ENCODE data around the gene NEUROD2.

Gene NEUROD2

GRCh38 chr17:39607851-39608130 lies at the start of gene NEUROD2:
Gene NEUROD2, minus strand, starts transcription at chr17:39607920. Its CDS starts 1,321 bp downstream, at chr17:39606599.
- no peak for DNase-seq

- DNase-seq: no peak
These were observed 47.4 kb upstream of the NEUROD2 start for GRCh38 chr17:39655105-39655504.

GRCh38 chr17:39653662-39654331 lies 46.1 kb upstream of the NEUROD2 start:
- DNase-seq: peak; percentile 80

GRCh38 chr17:39653316-39653661 lies 45.6 kb upstream of the NEUROD2 start:
- DNase-seq: no peak

GRCh38 chr17:39652587-39653315 lies 45.0 kb upstream of the NEUROD2 start:
- no peak for DNase-seq

GRCh38 chr17:39651923-39652586 lies 44.3 kb upstream of the NEUROD2 start:
- no peak for DNase-seq

GRCh38 chr17:39650121-39650579 lies 42.4 kb upstream of the NEUROD2 start:
- no peak for DNase-seq

- DNase-seq: no peak
These were observed 41.1 kb upstream of the NEUROD2 start for GRCh38 chr17:39648616-39649366.

- no peak for DNase-seq
These were observed 39.5 kb upstream of the NEUROD2 start for GRCh38 chr17:39647256-39647655.

- no peak for DNase-seq
These were observed 35.6 kb upstream of the NEUROD2 start for GRCh38 chr17:39643271-39643670.

- no peak for DNase-seq
These were observed 34.8 kb upstream of the NEUROD2 start for GRCh38 chr17:39642291-39643074.

- DNase-seq: no peak
These were observed 34.2 kb upstream of the NEUROD2 start for GRCh38 chr17:39641883-39642282.

- no peak for DNase-seq
These were observed 33.4 kb upstream of the NEUROD2 start for GRCh38 chr17:39641097-39641496.

GRCh38 chr17:39640591-39641031 lies 32.9 kb upstream of the NEUROD2 start:
- DNase-seq: no peak

- DNase-seq: no peak
These were observed 32.1 kb upstream of the NEUROD2 start for GRCh38 chr17:39639566-39640458.

GRCh38 chr17:39639043-39639442 lies 31.3 kb upstream of the NEUROD2 start:
- DNase-seq: no peak

- DNase-seq: no peak
These were observed 30.6 kb upstream of the NEUROD2 start for GRCh38 chr17:39638317-39638716.

- DNase-seq: peak; percentile 94
These were observed 29.4 kb upstream of the NEUROD2 start, which contains the start of gene STARD3 for GRCh38 chr17:39636927-39637736. Gene STARD3, plus strand, starts transcription at chr17:39637144. Its CDS starts 16,388 bp downstream, at chr17:39653532.

- DNase-seq: no peak
These were observed 28.8 kb upstream of the NEUROD2 start for GRCh38 chr17:39636587-39636926.

GRCh38 chr17:39635614-39636176 lies 28.0 kb upstream of the NEUROD2 start:
- DNase-seq: no peak
